OCI-LY1 (cell line): ENCODE data around the gene PARD3.

Source experiments
- H2AFZ ChIP-seq: fragments of 200-600 bp; sonication (generic), shearing (Covaris generic); 2 replicates; pipeline ENCODE4 v1.6.0; 2014; ENCODE audit warnings: antibody characterized with exemption, mild to moderate bottlenecking, low read length
- H3F3A ChIP-seq: fragments of 200-600 bp; sonication (generic), shearing (Covaris generic); 2 replicates; pipeline ENCODE4 v1.6.0; 2014; ENCODE audit warnings: mild to moderate bottlenecking, antibody characterized with exemption, low read length, moderate library complexity; ENCODE audit not compliant: insufficient read depth
- H3K27ac ChIP-seq: fragments of 200-600 bp; sonication (generic); 2 replicates; pipeline ENCODE4 v1.5.1; 2014; ENCODE audit warnings: low read length, mixed run types, mild to moderate bottlenecking, low read depth; ENCODE audit not compliant: poor library complexity, severe bottlenecking
- H3K27me3 ChIP-seq: fragments of 200-600 bp; sonication (generic); 2 replicates; pipeline ENCODE4 v1.6.0; 2014; ENCODE audit warnings: antibody characterized with exemption, mild to moderate bottlenecking, low read length, moderate library complexity; ENCODE audit not compliant: insufficient read depth
- H3K36me3 ChIP-seq: fragments of 200-600 bp; sonication (generic); 2 replicates; pipeline ENCODE4 v1.6.1; 2014; ENCODE audit warnings: mild to moderate bottlenecking, antibody characterized with exemption, low read length, moderate library complexity, mixed read lengths; ENCODE audit not compliant: insufficient read depth
- H3K4me1 ChIP-seq: fragments of 200-600 bp; sonication (generic); 2 replicates; pipeline ENCODE4 v1.5.1; 2014; ENCODE audit warnings: mild to moderate bottlenecking, low read length, moderate library complexity; ENCODE audit not compliant: insufficient read depth, severe bottlenecking
- H3K4me2 ChIP-seq: fragments of 200-600 bp; sonication (generic), shearing (Covaris generic); 2 replicates; pipeline ENCODE4 v1.6.1; 2014; ENCODE audit warnings: low read length
- H3K4me3 ChIP-seq: fragments of 200-600 bp; sonication (generic); 2 replicates; pipeline ENCODE4 v1.5.1; 2014; ENCODE audit warnings: low read length, low read depth, mild to moderate bottlenecking, mixed read lengths; ENCODE audit not compliant: poor library complexity, severe bottlenecking
- H3K79me2 ChIP-seq: fragments of 200-600 bp; shearing (Covaris generic); 2 replicates; pipeline ENCODE4 v1.6.1; 2016; ENCODE audit warnings: mixed run types, low read length, mixed read lengths; ENCODE audit not compliant: insufficient read depth
- H3K9ac ChIP-seq: fragments of 200-600 bp; sonication (generic), shearing (Covaris generic); 2 replicates; pipeline ENCODE4 v1.6.1; 2014; ENCODE audit warnings: mild to moderate bottlenecking, low read length, mixed read lengths
- H3K9me2 ChIP-seq: fragments of 200-600 bp; sonication (generic), shearing (Covaris generic); 2 replicates; pipeline ENCODE4 v1.6.1; 2014; ENCODE audit warnings: low read depth, mild to moderate bottlenecking, low read length, mixed read lengths
- H3K9me3 ChIP-seq: fragments of 200-600 bp; shearing (Covaris generic); 2 replicates; pipeline ENCODE4 v1.6.1; 2014; ENCODE audit warnings: low read length, mixed read lengths
- H4K20me1 ChIP-seq: fragments of 200-600 bp; sonication (generic), shearing (Covaris generic); 2 replicates; pipeline ENCODE4 v1.6.0; 2016; ENCODE audit warnings: mild to moderate bottlenecking, low read length; ENCODE audit not compliant: insufficient read depth
- EZH2 ChIP-seq: fragments of 200-600 bp; sonication (generic), shearing (Covaris generic); IDR thresholded peaks from 2 replicates; pipeline ENCODE4 v1.8.0; 2017; ENCODE audit warnings: borderline replicate concordance, mixed run types, mild to moderate bottlenecking, antibody characterized with exemption, low read length, moderate library complexity, mixed read lengths
- TF ChIP-seq, protein P1 (sequence below): fragments of 200-600 bp; sonication (generic), shearing (Covaris generic); IDR thresholded peaks from 2 replicates; pipeline ENCODE4 v1.5.1; 2017; ENCODE audit warnings: mild to moderate bottlenecking, antibody characterized with exemption, low read length, moderate library complexity, mixed read lengths

PARD3 gene

GRCh38 chr10:34771525-34771924 is 43.6 kb downstream of the PARD3 start:
- no peaks in the 10 kb centered on the region for H3F3A ChIP-seq
- no peaks in the 10 kb centered on the region for H3K9me2 ChIP-seq
- no peaks in the 10 kb centered on the region for H3K27me3 ChIP-seq
- no peak overlapping the region for H3K4me3 ChIP-seq
- H2AFZ ChIP-seq: no peak overlapping the region
- H3K9ac ChIP-seq: no peak overlapping the region
- no peaks in the 10 kb centered on the region for H3K36me3 ChIP-seq
- no peak overlapping the region for H3K27ac ChIP-seq
- no peaks in the 10 kb centered on the region for H3K4me1 ChIP-seq
- no peaks in the 10 kb centered on the region for H3K9me3 ChIP-seq
- TF ChIP-seq, protein P1, sequence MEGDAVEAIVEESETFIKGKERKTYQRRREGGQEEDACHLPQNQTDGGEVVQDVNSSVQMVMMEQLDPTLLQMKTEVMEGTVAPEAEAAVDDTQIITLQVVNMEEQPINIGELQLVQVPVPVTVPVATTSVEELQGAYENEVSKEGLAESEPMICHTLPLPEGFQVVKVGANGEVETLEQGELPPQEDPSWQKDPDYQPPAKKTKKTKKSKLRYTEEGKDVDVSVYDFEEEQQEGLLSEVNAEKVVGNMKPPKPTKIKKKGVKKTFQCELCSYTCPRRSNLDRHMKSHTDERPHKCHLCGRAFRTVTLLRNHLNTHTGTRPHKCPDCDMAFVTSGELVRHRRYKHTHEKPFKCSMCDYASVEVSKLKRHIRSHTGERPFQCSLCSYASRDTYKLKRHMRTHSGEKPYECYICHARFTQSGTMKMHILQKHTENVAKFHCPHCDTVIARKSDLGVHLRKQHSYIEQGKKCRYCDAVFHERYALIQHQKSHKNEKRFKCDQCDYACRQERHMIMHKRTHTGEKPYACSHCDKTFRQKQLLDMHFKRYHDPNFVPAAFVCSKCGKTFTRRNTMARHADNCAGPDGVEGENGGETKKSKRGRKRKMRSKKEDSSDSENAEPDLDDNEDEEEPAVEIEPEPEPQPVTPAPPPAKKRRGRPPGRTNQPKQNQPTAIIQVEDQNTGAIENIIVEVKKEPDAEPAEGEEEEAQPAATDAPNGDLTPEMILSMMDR: no peak
- no peak for TF ChIP-seq EZH2
- no peaks in the 10 kb centered on the region for H4K20me1 ChIP-seq
- H3K79me2 ChIP-seq: no peaks in the 10 kb centered on the region
- H3K4me2 ChIP-seq: no peak overlapping the region

DNA sequence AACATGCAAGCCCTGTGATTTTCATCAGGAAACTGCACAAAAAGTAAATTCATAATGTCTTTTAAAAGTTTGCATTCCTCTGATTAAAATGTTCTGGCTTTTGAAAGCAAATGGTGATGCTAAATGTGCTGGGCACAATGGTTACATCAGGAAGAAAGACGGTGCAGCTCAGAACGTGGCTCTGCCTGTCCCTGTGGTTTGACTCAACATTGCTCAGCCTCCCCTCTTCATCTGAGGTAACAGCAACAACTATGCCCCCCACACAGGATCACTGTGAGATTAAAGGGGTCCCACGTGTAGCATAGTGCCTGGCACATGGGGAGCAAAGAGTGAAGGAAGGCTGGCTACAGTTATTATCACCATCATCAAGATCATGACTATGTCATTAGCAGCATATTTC is 44.0 kb downstream of the PARD3 start:
- H3K4me3 ChIP-seq: no peak overlapping the region
- H3K4me2 ChIP-seq: no peak overlapping the region
- H3K27me3 ChIP-seq: no peaks in the 10 kb centered on the region
- no peak for TF ChIP-seq EZH2
- TF ChIP-seq, protein P1: no peak
- no peaks in the 10 kb centered on the region for H3F3A ChIP-seq
- no peaks in the 10 kb centered on the region for H3K79me2 ChIP-seq
- H3K9me3 ChIP-seq: no peaks in the 10 kb centered on the region
- no peaks in the 10 kb centered on the region for H3K36me3 ChIP-seq
- no peaks in the 10 kb centered on the region for H3K9me2 ChIP-seq
- no peak overlapping the region for H2AFZ ChIP-seq
- no peaks in the 10 kb centered on the region for H3K4me1 ChIP-seq
- H3K27ac ChIP-seq: no peak overlapping the region
- no peaks in the 10 kb centered on the region for H4K20me1 ChIP-seq
- no peak overlapping the region for H3K9ac ChIP-seq

DNA sequence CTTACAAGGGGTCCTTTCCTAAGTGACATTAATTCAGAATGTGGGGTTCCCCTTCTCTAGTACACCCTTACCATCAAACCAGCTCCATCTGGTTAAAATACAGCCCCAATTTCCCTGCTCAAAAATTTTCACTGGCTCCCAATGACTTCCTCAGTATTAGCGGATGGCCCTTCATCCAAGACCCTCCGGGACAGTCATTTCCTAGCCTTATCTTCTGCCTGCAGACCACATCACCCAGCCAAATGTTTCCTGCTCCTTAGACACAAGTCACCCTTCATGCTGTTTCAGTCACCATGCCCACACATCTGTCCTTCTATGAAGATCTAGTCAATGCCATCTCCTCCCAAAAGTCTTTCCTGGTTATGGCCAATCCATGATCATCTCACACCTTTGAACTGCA is 45.2 kb downstream of the PARD3 start:
- Histone ChIP-seq H4K20me1 (no peaks in the 10 kb centered on the region), H3K79me2 (no peaks in the 10 kb centered on the region)
- TF ChIP-seq EZH2: no peak
- TF ChIP-seq, protein P1: no peak

More for the DNA sequence above, 45.2 kb downstream of the PARD3 start:
- Histone ChIP-seq H3K4me2 (no peak overlapping the region), H3F3A (no peaks in the 10 kb centered on the region), H3K27ac (no peak overlapping the region), H2AFZ (no peak overlapping the region), H3K9me3 (no peaks in the 10 kb centered on the region), H3K36me3 (no peaks in the 10 kb centered on the region), H3K9ac (no peak overlapping the region), H3K4me3 (no peak overlapping the region), H3K27me3 (no peaks in the 10 kb centered on the region), H3K9me2 (no peaks in the 10 kb centered on the region), H3K4me1 (no peaks in the 10 kb centered on the region)
